Smooth muscle cell (in vitro differentiated cells): ENCODE measurements around the gene TGDS. TPM values are rescaled to one million over a fixed set of nuclear protein-coding genes. Genes with fewer than 3 reads are reported as not detected.
A peak's percentile ranks its signal among the peaks of the same experiment; 100 is the strongest.
"Not testable (repeated sequence)": the region's sequence is repeated elsewhere in the genome, so short reads cannot be mapped to it uniquely, and the experiment has no call there.

Source experiments
- DNase-seq: peaks from one replicate; lab custom pipeline; 2025; ENCODE audit not compliant: unreplicated experiment; lab: John Stamatoyannopoulos, UW
- H2AFZ ChIP-seq: fragments of 200-600 bp; sonication (generic); 2 replicates; pipeline ENCODE4 v1.6.0; 2016; ENCODE audit warnings: antibody characterized with exemption, low read depth, mild to moderate bottlenecking
- H3F3A ChIP-seq: fragments of 200-600 bp; sonication (generic); 2 replicates; pipeline ENCODE4 v1.6.0; 2017; ENCODE audit warnings: antibody characterized with exemption, low read depth
- H3K27ac ChIP-seq: fragments of 200-600 bp; sonication (generic); 2 replicates; pipeline ENCODE4 v1.5.1; 2016; ENCODE audit warnings: low read depth, mild to moderate bottlenecking
- H3K27me3 ChIP-seq: fragments of 200-600 bp; sonication (generic); 2 replicates; pipeline ENCODE4 v1.6.1; 2016; ENCODE audit warnings: low read depth, mild to moderate bottlenecking
- H3K36me3 ChIP-seq: fragments of 200-600 bp; sonication (generic); 2 replicates; pipeline ENCODE4 v1.5.1; 2016; ENCODE audit warnings: low read depth
- H3K4me1 ChIP-seq: fragments of 200-600 bp; sonication (generic); 2 replicates; pipeline ENCODE4 v1.5.1; 2016; ENCODE audit warnings: low read depth
- H3K4me2 ChIP-seq: fragments of 200-600 bp; sonication (generic); 2 replicates; pipeline ENCODE4 v1.6.0; 2016; ENCODE audit warnings: mild to moderate bottlenecking
- H3K4me3 ChIP-seq: fragments of 200-600 bp; sonication (generic); 2 replicates; pipeline ENCODE4 v1.5.1; 2016; ENCODE audit warnings: mild to moderate bottlenecking
- H3K79me2 ChIP-seq: fragments of 200-600 bp; sonication (generic); 2 replicates; pipeline ENCODE4 v1.6.0; 2016; ENCODE audit warnings: low read depth, mild to moderate bottlenecking
- H3K9ac ChIP-seq: fragments of 200-600 bp; sonication (generic); 2 replicates; pipeline ENCODE4 v1.6.0; 2016; ENCODE audit warnings: low read depth
- H3K9me3 ChIP-seq: fragments of 200-600 bp; sonication (generic); replicated peaks from 2 replicates; pipeline ENCODE4 v1.5.1; 2016; ENCODE audit warnings: low read depth
- H4K20me1 ChIP-seq: fragments of 200-600 bp; sonication (generic); 2 replicates; pipeline ENCODE4 v1.6.0; 2016; ENCODE audit warnings: low read depth
- CTCF ChIP-seq: fragments of 200-600 bp; sonication (generic); IDR thresholded peaks from 2 replicates; pipeline ENCODE4 v1.5.1; 2017; ENCODE audit warnings: borderline replicate concordance, mild to moderate bottlenecking, antibody characterized with exemption; ENCODE audit not compliant: insufficient read depth, poor library complexity, severe bottlenecking
- WGBS: methylation state at CpG from one replicate; pipeline ENCODE4 v1.1.7; 2016; ENCODE audit warnings: low lambda C conversion rate; 5-methylcytosine and 5-hydroxymethylcytosine counted together
- polyA plus RNA-seq: library from polyadenylated mRNA; unstranded; fragments of >200 nt; fragmentation: Nextera tagmentation; extraction: Ambion mirVana; gene quantifications from 2 replicates; pipeline ENCODE4 v1.2.1, GENCODE V29; 2016
- total RNA-seq: library from RNA; depleted of rRNA; stranded (reverse); fragments of >200 nt; gene quantifications from 2 replicates; pipeline ENCODE4 v1.2.3, GENCODE V29; 2014

TGDS gene
- total and polyA plus RNA-seq, 2 experiments from 2014 or later, result 16.0 to 17.1 TPM

GRCh38 chr13:94537740-94538630, 58.0 kb downstream of the TGDS start:
- H3F3A ChIP-seq, result no peaks in the 10 kb centered on the region
- H3K9ac ChIP-seq, result no peak overlapping the region
- H3K27me3 ChIP-seq, result peaks cover 14% of the 10 kb centered on the region
- 86% methylated on average over 7 of the region's 7 CpGs for WGBS
- TF ChIP-seq CTCF, result no peak
- H4K20me1 ChIP-seq, result no peaks in the 10 kb centered on the region
- no peak for DNase-seq
- H3K4me2 ChIP-seq, result no peak overlapping the region
- no peaks in the 10 kb centered on the region for H3K79me2 ChIP-seq
- H3K4me1 ChIP-seq, result no peaks in the 10 kb centered on the region
- no peaks in the 10 kb centered on the region for H3K9me3 ChIP-seq
- H3K4me3 ChIP-seq, result no peak overlapping the region
- H2AFZ ChIP-seq, result no peak overlapping the region
- no peaks in the 10 kb centered on the region for H3K36me3 ChIP-seq
- peak overlapping the region; percentile 36 for H3K27ac ChIP-seq

- Histone ChIP-seq H3K9me3 (no peaks in the 10 kb centered on the region), H3K27me3 (peaks cover 13% of the 10 kb centered on the region), H4K20me1 (no peaks in the 10 kb centered on the region), H3F3A (no peaks in the 10 kb centered on the region), H3K4me1 (no peaks in the 10 kb centered on the region), H3K36me3 (no peaks in the 10 kb centered on the region), H3K4me3 (no peak overlapping the region), H3K27ac (no peak overlapping the region), H3K4me2 (no peak overlapping the region), H3K9ac (no peak overlapping the region), H2AFZ (no peak overlapping the region), H3K79me2 (no peaks in the 10 kb centered on the region)
- no peak for DNase-seq
- 60% methylated on average over 4 of the region's 4 CpGs for WGBS
- TF ChIP-seq CTCF, result no peak
Observed at GRCh38 chr13:94535775-94536174, 60.2 kb downstream of the TGDS start.

GRCh38 chr13:94535231-94535630, 60.7 kb downstream of the TGDS start:
- no peaks in the 10 kb centered on the region for H4K20me1 ChIP-seq
- H2AFZ ChIP-seq, result no peak overlapping the region
- no peak for DNase-seq
- H3K4me3 ChIP-seq, result no peak overlapping the region
- peaks cover 8% of the 10 kb centered on the region for H3K27me3 ChIP-seq
- no peak overlapping the region for H3K4me2 ChIP-seq
- no peak for TF ChIP-seq CTCF
- H3F3A ChIP-seq, result no peaks in the 10 kb centered on the region
- no peaks in the 10 kb centered on the region for H3K79me2 ChIP-seq
- H3K4me1 ChIP-seq, result no peaks in the 10 kb centered on the region
- WGBS, result 79% methylated on average over 2 of the region's 2 CpGs
- H3K9me3 ChIP-seq, result no peaks in the 10 kb centered on the region
- H3K9ac ChIP-seq, result no peak overlapping the region
- H3K36me3 ChIP-seq, result no peaks in the 10 kb centered on the region
- H3K27ac ChIP-seq, result no peak overlapping the region

GRCh38 chr13:94534166-94534565, 61.8 kb downstream of the TGDS start:
- no peak for TF ChIP-seq CTCF
- Histone ChIP-seq H3K27ac (no peak overlapping the region), H3K27me3 (peaks cover 2% of the 10 kb centered on the region), H3K36me3 (no peaks in the 10 kb centered on the region), H2AFZ (no peak overlapping the region), H3K9me3 (no peaks in the 10 kb centered on the region), H3K9ac (no peak overlapping the region), H3K4me3 (no peak overlapping the region), H3K79me2 (no peaks in the 10 kb centered on the region), H3K4me1 (no peaks in the 10 kb centered on the region), H4K20me1 (no peaks in the 10 kb centered on the region), H3K4me2 (no peak overlapping the region), H3F3A (no peaks in the 10 kb centered on the region)
- WGBS, result 79% methylated on average over 1 of the region's 1 CpG
- DNase-seq, result no peak

- not testable (repeated sequence) for H3K36me3 ChIP-seq, H3K9ac ChIP-seq, H3K27ac ChIP-seq, H3K4me1 ChIP-seq, H3K4me2 ChIP-seq, H2AFZ ChIP-seq, H3K79me2 ChIP-seq, H3K9me3 ChIP-seq, H4K20me1 ChIP-seq, H3K27me3 ChIP-seq, H3F3A ChIP-seq, DNase-seq, H3K4me3 ChIP-seq
- WGBS, result 88% methylated on average over 2 of the region's 2 CpGs
Observed at GRCh38 chr13:94532278-94532677, 63.7 kb downstream of the TGDS start.

- not testable (repeated sequence) for H3K79me2 ChIP-seq, H3F3A ChIP-seq, H3K4me2 ChIP-seq, H2AFZ ChIP-seq, H3K27ac ChIP-seq, H4K20me1 ChIP-seq, H3K4me1 ChIP-seq, H3K36me3 ChIP-seq, H3K4me3 ChIP-seq, DNase-seq, H3K27me3 ChIP-seq, H3K9me3 ChIP-seq, H3K9ac ChIP-seq
- WGBS, result 64% methylated on average over 7 of the region's 7 CpGs
Observed at GRCh38 chr13:94526956-94527355, 69.0 kb downstream of the TGDS start.
